ENCODE measurements around the gene CIAO2A. TPM values are rescaled to one million over a fixed set of nuclear protein-coding genes. Genes with fewer than 3 reads are reported as not detected.

CIAO2A gene
- total RNA-seq, 4 donors from 2014 or later = 26.6 to 65.2 (median 55.1) TPM

- intact Hi-C loops (cut with DNase I; ENCODE audit: low total_unique reads) = loop anchor here (5.0 to 10.0 kb wide), 2 partner anchors 78 to 591 kb away; partner anchors contain the start of gene USP3
- DNase-seq = no peak
- H3K4me3 ChIP-seq = peak overlapping the region; percentile 83 to 98 (median 96)
- H3K4me1 ChIP-seq = peaks cover 64 to 73% of the 10 kb centered on the region in 2 donors
- peak overlapping the region; percentile 91 to 96 (median 93) for H3K27ac ChIP-seq
- in situ Hi-C loops (cut with MboI; ENCODE audit: low sequenced_read_pairs in 4 of 4) = loop anchor here in 1 of 4 donors (25.0 kb wide), 1 partner anchor 583 kb away; the partner anchor contains the start of gene USP3
- H3K36me3 ChIP-seq = no peaks in the 10 kb centered on the region
- no peak for ATAC-seq
- no peaks in the 10 kb centered on the region for H3K27me3 ChIP-seq
- H3K9me3 ChIP-seq = no peaks in the 10 kb centered on the region
- TF ChIP-seq, protein P1, sequence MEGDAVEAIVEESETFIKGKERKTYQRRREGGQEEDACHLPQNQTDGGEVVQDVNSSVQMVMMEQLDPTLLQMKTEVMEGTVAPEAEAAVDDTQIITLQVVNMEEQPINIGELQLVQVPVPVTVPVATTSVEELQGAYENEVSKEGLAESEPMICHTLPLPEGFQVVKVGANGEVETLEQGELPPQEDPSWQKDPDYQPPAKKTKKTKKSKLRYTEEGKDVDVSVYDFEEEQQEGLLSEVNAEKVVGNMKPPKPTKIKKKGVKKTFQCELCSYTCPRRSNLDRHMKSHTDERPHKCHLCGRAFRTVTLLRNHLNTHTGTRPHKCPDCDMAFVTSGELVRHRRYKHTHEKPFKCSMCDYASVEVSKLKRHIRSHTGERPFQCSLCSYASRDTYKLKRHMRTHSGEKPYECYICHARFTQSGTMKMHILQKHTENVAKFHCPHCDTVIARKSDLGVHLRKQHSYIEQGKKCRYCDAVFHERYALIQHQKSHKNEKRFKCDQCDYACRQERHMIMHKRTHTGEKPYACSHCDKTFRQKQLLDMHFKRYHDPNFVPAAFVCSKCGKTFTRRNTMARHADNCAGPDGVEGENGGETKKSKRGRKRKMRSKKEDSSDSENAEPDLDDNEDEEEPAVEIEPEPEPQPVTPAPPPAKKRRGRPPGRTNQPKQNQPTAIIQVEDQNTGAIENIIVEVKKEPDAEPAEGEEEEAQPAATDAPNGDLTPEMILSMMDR (IDR thresholded peaks at IDR 0.05 in 4 of 5, conservative IDR thresholded peaks at IDR 0.05 in 1 of 5) = no peak
- no peak for TF ChIP-seq POLR2A (IDR thresholded peaks at IDR 0.05)
These were observed 1.8 kb upstream of the CIAO2A start for GRCh38 chr15:64095431-64095794.

GRCh38 chr15:64092864-64093626 lies 593 bp downstream of the CIAO2A start:
- no peak for TF ChIP-seq POLR2A (IDR thresholded peaks at IDR 0.05)
- TF ChIP-seq, protein P1 (IDR thresholded peaks at IDR 0.05 in 4 of 5, conservative IDR thresholded peaks at IDR 0.05 in 1 of 5) = peak in 1 of 5 experiments; percentile 11
- in situ Hi-C loops (cut with MboI; ENCODE audit: low sequenced_read_pairs in 4 of 4) (loop anchor here in 1 of 4 donors (25.0 kb wide), 1 partner anchor 581 kb away; the partner anchor contains the start of gene USP3), intact Hi-C loops (cut with DNase I; ENCODE audit: low total_unique reads) (loop anchor here (1.0 to 10.0 kb wide), 3 partner anchors 22 to 588 kb away; partner anchors contain the start of genes HERC1 and USP3)
- Histone ChIP-seq H3K36me3 (peaks cover 0 to 5% of the 10 kb centered on the region in 2 donors), H3K4me1 (peaks cover 57% of the 10 kb centered on the region in 2 donors), H3K27me3 (no peaks in the 10 kb centered on the region), H3K9me3 (no peaks in the 10 kb centered on the region), H3K27ac (peak overlapping the region; percentile 91 to 96 (median 93)), H3K4me3 (peak overlapping the region; percentile 74 to 85 (median 77))
- peak; percentile 43 to 74 for DNase-seq
- ATAC-seq = peak; percentile 25 to 51

DNA sequence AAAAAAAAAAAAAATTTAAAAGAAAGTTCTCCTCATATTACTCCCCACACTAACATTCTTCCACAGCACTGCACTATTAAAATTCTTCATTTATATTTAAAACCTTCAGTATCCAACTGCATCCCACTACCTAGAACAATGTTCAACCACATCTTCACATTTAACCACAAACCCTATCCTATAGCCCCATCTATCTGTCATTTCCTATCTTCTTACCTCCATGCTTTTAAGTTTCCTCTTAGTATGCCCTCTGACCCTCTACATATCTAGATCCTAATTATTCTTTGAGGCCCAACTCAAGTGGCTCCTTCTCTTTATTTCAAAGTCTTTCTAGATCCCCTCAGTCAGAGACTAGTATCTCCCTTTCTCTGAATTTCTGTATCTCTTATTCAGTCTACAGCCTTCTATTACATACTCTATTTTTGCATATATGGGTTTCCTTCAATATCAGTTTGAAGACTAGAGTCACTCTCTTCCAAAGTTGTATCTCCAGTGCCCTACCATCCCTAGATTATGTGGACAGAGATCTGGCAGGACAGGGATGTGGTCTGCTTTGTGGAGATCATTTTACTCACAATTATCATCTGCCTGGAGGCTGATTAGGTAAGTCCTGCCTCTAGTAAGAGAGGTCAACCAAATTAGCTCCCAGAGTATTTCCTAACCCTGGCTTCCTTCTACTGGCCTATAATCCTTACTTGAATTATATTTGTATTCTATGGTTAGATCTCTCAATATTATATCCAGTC lies 1.4 kb downstream of the CIAO2A start:
- intact Hi-C loops (cut with DNase I; ENCODE audit: low total_unique reads) (loop anchor here (1.0 to 10.0 kb wide), 2 partner anchors 21 to 587 kb away; partner anchors contain the start of gene USP3), in situ Hi-C loops (cut with MboI; ENCODE audit: low sequenced_read_pairs in 4 of 4) (loop anchor here in 1 of 4 donors (25.0 kb wide), 1 partner anchor 580 kb away; the partner anchor contains the start of gene USP3)
- peaks cover 49% of the 10 kb centered on the region in 2 donors for H3K4me1 ChIP-seq
- peak; percentile 40 to 48 for DNase-seq
- H3K9me3 ChIP-seq = no peaks in the 10 kb centered on the region
- peak overlapping the region in 3 of 4 donors; percentile 74 to 79 (median 75) for H3K4me3 ChIP-seq
- H3K27me3 ChIP-seq = no peaks in the 10 kb centered on the region
- peak; percentile 28 to 38 for ATAC-seq
- H3K36me3 ChIP-seq = peaks cover 0 to 12% of the 10 kb centered on the region in 2 donors
- H3K27ac ChIP-seq = peak overlapping the region; percentile 91 to 96 (median 93)
- TF ChIP-seq, protein P1 (IDR thresholded peaks at IDR 0.05 in 4 of 5, conservative IDR thresholded peaks at IDR 0.05 in 1 of 5) = peak in 2 of 5 experiments; percentile 23 to 28
- no peak for TF ChIP-seq POLR2A (IDR thresholded peaks at IDR 0.05)

DNA sequence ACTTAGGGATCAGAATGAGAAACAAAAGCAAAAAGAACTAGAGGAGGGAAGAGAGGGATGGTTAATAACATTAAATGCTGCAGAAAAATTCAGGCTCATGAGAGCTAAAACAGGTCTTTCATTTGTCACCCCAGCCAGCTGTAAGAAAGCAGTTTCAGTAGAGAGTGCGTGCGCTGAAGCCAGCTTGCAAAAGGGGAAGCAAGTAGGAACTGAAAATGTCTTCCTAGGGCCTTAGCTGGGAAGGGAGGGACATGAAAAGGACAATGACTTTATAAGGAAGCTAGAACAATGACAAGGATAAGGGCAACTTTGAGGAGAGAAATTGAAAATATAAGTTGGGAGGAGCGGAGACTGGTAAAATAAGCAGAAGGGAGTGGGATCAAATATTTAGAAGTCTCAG lies 3.1 kb downstream of the CIAO2A start:
- peaks cover 0 to 14% of the 10 kb centered on the region in 2 donors for H3K36me3 ChIP-seq
- no peak overlapping the region for H3K4me3 ChIP-seq
- in situ Hi-C loops (cut with MboI; ENCODE audit: low sequenced_read_pairs in 4 of 4) = loop anchor here in 1 of 4 donors (25.0 kb wide), 1 partner anchor 578 kb away; the partner anchor contains the start of gene USP3
- H3K27ac ChIP-seq = peak overlapping the region; percentile 91 to 96 (median 93)
- no peaks in the 10 kb centered on the region for H3K9me3 ChIP-seq
- intact Hi-C loops (cut with DNase I; ENCODE audit: low total_unique reads) = loop anchor here (10.0 kb wide), 1 partner anchor 586 kb away; the partner anchor contains the start of gene USP3
- H3K27me3 ChIP-seq = no peaks in the 10 kb centered on the region
- no peak for DNase-seq
- no peak for ATAC-seq
- H3K4me1 ChIP-seq = peaks cover 42 to 47% of the 10 kb centered on the region in 2 donors
- TF ChIP-seq POLR2A (IDR thresholded peaks at IDR 0.05) = no peak
- TF ChIP-seq, protein P1 (IDR thresholded peaks at IDR 0.05 in 4 of 5, conservative IDR thresholded peaks at IDR 0.05 in 1 of 5) = no peak
